ENCODE measurements around the gene SART1.
"Not testable (repeated sequence)": the region's sequence is repeated elsewhere in the genome, so short reads cannot be mapped to it uniquely, and the experiment has no call there.

The SART1 gene

DNA sequence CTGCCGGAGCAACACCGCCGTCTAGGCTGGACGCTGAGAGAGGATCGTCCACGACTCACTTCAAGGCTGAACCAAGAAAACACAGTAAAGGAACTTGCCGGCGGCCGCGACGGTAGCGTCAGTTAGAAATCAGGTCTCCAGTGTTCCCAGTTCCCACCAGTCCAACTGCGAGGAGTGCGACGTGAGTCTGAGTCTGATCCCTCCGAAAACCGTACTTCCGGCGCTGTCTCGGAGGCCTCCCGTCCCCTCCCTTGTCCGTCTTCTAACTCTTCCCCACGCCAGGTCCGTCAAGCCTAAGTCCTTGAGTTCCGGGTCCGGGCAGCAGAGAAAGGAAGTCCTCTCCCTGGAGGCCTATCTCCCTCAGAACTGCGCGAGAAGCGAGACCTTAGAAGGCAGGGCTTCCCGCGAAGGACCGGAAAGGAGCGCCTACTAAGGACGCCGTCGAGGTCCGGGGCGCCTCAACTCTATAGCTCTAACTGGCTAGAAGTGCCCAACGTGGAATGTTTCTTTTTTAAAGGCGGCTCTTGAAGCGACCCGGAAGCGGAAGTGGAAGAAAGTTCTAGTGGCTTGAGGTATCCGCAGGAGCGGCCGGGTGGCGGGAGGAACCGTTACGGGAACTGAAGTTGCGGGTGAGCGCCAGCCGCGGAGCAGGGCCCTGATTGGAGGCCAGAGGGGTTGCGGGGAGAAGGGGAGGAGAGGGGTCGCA lies 40.6 kb downstream of the SART1 start, which contains the start of the genes BANF1 and EIF1AD:
BANF1 (plus strand) TSS at position 562 of the 706 bp plus-strand sequence. CDS start 748 bp downstream, outside the sequence.
EIF1AD (minus strand) TSS at position 216 of the 706 bp plus-strand sequence. CDS start 1,768 bp downstream, outside the sequence.
- peak; percentile 76 to 86 (median 82) for DNase-seq

DNA sequence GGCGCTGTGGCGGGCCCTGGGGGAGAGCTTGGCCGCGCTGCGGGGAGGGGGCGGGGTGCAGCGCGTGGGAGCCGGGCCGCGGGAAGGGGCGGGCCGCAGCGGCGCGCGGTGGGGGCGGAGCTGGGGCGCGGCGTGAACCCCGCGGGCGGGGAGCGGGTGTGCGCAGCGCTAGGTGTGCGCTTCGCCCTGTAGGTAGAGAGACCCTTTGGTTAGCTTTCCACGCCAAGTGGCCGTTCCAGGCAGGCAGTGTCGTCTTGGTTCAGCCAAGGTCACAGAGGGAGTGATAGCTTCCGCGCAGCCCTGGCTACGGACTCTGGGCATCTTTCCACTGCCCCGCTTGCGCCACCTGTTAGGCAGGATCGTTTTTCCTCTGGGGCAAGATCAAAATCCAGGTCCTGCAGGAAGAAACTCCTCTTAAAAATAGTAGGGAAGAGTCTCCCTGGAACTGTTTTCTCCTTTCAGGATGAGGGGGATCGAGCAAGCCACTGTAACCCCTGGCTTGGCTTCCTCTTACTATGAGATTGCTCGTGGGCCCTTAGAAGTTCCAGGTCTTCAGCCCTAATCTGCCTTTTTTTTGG lies 41.2 kb downstream of the SART1 start:
- peak in 2 of 4 experiments; percentile 65 to 81 for DNase-seq

GRCh38 chr11:66003291-66003690 lies 41.8 kb downstream of the SART1 start:
- DNase-seq: no peak

GRCh38 chr11:66004186-66004585 lies 42.7 kb downstream of the SART1 start:
- DNase-seq: no peak

DNA sequence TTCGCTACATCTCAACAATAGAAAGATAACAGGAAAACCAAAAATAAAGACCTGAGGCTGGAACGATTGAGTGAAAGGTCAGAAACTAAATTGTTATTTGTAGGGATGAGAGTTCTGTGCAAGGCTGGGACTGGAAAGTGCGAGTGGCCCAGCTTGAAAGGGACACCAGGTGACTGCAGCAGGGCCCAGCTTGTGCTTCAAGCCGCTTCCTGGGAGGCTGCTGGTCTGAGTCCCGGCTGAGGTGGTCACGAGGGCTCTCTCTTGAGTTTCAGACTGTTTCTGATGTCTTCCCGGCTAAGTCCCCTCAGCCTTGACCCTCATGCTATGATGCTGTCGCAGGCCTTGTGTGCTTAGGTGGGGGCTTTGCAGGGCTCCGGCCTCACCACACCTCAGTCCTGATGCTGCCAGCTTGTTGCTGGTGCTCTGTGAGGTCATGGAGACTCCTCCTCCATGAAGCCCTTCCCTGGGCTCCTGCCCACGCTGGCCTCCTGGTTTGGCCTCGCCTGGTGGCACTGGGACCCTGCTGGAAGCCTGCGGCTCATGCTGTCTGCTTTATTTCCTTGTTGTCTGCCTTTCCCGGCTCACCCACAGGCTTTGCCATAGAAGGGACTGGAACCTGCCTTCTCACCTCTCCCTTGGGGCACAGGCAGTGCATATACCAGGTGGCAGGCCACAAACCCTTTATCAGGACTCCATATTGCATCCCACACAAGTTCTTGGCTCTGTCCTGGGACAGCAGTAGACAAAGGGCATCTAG lies 44.8 kb downstream of the SART1 start:
- no peak for DNase-seq

- DNase-seq: no peak
These were observed 45.3 kb downstream of the SART1 start for GRCh38 chr11:66006891-66007176.

- no peak for DNase-seq
These were observed 45.7 kb downstream of the SART1 start for GRCh38 chr11:66007201-66007634.

- no peak for DNase-seq
These were observed 46.5 kb downstream of the SART1 start for GRCh38 chr11:66008095-66008467.

GRCh38 chr11:66008468-66009101 lies 47.1 kb downstream of the SART1 start:
- no peak for DNase-seq

DNA sequence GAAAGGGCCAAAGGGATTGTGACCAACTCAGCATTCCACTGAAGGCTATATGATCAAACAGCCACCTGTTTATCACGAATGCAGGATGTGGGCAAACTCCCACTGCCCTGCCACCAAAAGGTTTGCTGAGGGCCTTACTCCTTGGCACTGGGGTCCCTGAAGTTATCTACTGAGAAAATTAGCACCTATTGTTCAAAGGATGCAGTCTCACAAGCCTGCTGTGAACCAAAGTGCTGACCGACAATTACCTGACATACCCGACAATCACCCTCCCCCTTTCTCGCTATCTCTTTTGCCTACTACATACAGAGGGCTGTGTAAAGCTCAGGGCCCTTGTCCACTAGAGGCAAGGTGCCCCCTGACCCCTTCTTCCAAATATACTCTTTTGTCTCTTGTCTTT lies 48.5 kb downstream of the SART1 start:
- DNase-seq: not testable (repeated sequence)

DNA sequence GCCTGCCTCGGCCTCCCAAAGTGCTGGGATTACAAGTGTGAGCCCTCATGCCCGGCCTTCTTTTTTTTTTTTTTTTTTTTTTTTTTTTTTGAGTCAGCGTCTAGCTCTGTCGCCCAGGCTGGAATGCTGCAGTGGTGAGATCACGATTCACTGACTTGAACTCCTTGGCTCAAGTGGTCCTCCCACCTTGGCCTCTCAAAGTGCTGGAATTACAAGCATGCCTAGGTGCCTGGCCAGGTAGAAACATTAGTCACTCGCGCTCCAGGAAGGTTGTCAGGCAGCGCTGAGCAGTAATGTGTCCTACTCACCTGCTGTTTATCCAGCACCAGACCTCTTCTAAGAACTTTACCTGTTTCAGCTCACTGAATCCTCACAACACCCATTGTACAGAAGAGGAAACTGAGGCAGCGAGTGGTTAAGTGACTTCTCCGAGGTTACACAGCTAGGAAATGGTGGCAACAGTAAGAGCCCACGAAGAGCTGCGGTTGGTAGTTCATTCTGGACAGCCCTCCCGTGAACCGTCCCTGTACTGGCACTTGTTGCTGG lies 49.8 kb downstream of the SART1 start:
- no peak for DNase-seq

DNA sequence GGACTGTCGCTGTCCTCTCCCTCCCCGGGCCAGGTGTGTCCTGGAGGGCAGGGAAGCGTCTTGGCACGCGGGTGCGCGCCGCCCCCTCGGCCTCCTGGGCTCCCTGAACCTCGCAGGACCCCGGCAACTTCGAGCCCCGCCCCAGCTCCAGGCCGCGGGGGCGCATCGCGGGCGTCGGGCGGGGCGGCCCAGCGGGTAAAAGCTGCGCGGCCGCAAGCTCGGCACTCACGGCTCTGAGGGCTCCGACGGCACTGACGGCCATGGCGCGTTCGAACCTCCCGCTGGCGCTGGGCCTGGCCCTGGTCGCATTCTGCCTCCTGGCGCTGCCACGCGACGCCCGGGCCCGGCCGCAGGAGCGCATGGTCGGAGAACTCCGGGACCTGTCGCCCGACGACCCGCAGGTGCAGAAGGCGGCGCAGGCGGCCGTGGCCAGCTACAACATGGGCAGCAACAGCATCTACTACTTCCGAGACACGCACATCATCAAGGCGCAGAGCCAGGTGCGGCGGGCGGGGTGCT lies 50.3 kb downstream of the SART1 start, which contains the start of gene CST6:
CST6 (plus strand) TSS at position 224 of the 519 bp plus-strand sequence; CDS start at position 261, 37 bp downstream.
- no peak for DNase-seq

DNA sequence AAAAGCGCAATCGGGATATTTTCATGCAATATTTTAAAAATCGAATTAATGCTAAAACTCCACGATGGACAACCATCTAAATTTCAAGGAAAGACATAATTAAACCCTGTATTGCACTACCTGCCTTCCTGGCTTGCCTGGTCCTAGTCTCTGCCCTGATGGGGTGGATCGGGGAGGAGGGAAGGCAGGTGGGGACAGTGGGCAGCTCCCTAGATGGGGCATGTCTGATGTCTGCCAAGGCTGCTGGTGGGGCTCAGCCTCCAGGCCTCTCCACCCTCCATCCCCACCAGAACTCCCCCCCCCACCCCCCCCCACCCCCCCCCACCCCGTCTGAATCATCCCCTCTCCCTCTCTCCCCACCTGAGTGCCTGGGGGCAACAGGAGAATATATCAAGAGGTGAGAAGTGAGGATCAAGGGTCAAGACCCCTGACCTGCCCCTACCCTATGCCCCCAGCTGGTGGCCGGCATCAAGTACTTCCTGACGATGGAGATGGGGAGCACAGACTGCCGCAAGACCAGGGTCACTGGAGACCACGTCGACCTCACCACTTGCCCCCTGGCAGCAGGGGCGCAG lies 50.9 kb downstream of the SART1 start:
- no peak for DNase-seq

DNA sequence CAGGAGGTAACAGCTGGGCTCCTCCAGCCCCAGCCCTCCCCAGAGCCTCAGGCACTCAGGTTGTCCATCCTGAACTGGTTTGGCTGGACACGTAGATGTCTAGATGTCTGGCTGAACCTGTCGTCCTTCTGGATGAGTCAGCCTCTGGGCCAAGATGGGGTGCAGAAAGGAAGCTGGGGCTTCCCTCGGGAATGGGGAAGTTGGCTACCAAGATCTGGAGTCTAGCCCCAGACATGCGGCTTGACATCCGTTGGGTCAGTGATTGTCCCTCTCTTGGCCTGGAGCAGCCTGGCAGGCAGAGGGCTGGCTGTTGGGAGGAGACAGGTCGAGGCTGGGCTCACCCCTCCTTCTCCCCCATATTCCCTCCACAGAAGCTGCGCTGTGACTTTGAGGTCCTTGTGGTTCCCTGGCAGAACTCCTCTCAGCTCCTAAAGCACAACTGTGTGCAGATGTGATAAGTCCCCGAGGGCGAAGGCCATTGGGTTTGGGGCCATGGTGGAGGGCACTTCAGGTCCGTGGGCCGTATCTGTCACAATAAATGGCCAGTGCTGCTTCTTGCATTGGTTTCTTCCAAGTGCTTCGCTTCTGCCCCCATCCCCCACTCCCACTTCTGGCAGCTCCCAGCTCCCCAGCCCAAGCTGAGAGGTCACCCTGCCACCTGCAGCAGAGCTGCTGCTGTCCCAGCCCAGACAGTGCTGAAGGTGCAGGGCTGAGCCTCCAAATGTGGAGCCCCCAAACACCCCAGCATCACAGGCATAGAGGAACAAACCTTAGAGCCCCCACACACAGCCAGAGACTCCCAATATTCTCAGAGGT lies 51.6 kb downstream of the SART1 start:
- DNase-seq: no peak

GRCh38 chr11:66013762-66014100 lies 52.2 kb downstream of the SART1 start:
- no peak for DNase-seq

DNA sequence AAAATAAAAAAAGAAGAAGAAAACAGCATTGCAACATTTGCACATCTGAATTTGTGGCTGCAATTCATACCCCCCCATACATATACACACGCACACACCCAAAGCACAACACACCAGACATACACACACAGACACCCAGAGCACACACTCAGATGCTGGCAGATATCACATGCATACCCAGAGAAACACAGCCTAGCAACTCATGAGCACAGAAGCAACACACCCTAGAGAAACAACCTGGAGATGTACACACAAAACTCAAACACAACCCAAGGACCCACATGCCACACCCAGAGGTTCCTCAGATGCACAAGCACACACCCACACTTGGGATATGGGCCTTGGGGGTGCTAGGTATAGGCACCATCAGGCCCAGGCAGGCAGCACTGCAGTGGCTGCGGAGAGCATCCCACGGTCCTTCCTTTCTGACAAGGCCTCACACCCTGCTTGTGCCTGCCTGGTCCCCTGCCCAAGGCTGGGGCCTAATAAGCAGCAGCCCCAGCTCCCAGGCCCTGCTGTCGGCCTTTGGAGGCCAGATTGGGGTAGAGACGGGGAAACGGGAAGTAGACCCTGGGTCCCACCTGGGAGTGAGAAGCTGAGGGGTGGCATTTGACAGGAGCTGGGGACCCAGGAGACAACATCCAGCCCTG lies 53.4 kb downstream of the SART1 start:
- no peak for DNase-seq

GRCh38 chr11:66015454-66015881 lies 53.9 kb downstream of the SART1 start:
- no peak for DNase-seq

DNA sequence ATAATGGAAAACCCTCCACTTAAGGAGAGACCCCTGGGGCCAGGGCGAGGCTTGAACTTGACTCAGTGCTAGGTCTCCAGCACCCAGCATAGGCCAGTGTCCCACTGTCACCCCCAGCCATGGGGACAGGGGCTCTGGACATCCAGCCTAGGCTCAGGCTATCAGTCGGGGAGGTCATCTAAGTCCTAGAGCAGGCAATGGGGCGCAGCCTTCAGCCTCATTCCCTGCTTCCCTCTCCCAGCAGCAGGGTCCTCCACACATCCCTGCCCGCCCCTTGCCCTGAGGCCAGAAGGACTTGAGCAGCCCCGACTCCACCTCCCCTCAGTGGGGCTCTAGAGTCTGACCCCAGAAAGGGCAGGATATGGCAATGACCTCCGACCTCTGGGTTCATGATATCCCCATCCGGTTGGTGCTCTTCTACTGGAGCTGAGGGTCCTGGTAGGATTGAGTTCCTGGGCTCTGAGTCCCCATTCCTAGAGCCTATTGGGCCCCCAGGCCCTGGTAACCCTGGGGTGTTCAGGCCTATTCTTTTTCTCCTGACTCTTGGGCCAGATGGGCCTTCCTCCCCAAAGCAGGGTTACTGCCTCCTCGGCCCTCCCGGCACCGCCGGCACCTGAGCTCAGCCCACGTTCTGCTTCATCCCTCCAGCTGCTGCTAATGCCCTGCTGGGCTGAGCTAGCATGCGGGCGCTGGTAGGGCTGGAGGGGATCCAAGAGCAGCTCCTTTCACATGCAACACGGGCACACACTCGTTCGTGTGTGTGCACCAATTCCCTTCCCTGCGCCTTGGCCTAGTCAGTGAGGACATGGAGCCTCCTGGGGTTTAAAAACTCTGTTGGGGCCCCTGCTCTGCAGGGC lies 54.6 kb downstream of the SART1 start:
- no peak for DNase-seq

- no peak for DNase-seq
These were observed 55.3 kb downstream of the SART1 start for GRCh38 chr11:66016793-66017177.

DNA sequence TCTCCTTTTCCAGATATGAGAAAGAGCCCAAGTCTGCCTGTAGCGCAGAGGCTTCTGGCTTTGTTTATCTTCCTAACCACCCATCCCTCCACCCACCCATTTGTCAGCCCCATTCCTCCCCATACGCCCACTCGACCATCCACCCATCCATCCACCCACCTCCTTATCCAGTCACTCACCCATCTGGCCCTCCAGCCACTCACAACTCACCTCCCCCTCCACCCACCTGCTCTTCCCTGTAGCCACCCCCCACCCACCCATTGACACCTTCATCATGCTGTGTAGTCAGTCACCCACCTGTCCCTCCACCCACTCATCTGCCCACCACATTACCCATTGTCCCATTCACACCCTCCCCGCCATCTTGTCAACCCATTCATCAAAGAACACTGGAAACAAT lies 55.8 kb downstream of the SART1 start:
- DNase-seq: no peak

All from activated naive CD4-positive, alpha-beta T cell (primary cell).